PFSK-1 (cell line): ENCODE measurements around the gene ZMYND19.

ENCODE experiments used
- POLR2AphosphoS5 ChIP-seq: IDR thresholded peaks from 2 replicates; pipeline ENCODE4 v1.6.1; 2012; ENCODE audit warnings: low read depth, mild to moderate bottlenecking, control low read depth, low read length, moderate library complexity
- TAF1 ChIP-seq: IDR thresholded peaks from 2 replicates; pipeline ENCODE4 v1.6.1; 2012; ENCODE audit warnings: low read length, control low read depth, borderline replicate concordance; ENCODE audit not compliant: insufficient read depth
- TF ChIP-seq, protein P1 (sequence below), 2 experiments: IDR thresholded peaks; 2 replicates each; pipeline versions ENCODE4 v1.6.1 to v1.8.0; 2011 to 2012; ENCODE audit warnings: low read depth in 2 of 2, low read length in 2 of 2, control low read depth in 1 of 2, inconsistent platforms in 1 of 2, mild to moderate bottlenecking in 1 of 2, moderate library complexity in 1 of 2; ENCODE audit not compliant: insufficient read depth in 1 of 2

GRCh38 chr9:137552022-137552768, 38.1 kb downstream of the ZMYND19 start:
- TF ChIP-seq TAF1 (no peak), POLR2AphosphoS5 (no peak)
- TF ChIP-seq, protein P1, sequence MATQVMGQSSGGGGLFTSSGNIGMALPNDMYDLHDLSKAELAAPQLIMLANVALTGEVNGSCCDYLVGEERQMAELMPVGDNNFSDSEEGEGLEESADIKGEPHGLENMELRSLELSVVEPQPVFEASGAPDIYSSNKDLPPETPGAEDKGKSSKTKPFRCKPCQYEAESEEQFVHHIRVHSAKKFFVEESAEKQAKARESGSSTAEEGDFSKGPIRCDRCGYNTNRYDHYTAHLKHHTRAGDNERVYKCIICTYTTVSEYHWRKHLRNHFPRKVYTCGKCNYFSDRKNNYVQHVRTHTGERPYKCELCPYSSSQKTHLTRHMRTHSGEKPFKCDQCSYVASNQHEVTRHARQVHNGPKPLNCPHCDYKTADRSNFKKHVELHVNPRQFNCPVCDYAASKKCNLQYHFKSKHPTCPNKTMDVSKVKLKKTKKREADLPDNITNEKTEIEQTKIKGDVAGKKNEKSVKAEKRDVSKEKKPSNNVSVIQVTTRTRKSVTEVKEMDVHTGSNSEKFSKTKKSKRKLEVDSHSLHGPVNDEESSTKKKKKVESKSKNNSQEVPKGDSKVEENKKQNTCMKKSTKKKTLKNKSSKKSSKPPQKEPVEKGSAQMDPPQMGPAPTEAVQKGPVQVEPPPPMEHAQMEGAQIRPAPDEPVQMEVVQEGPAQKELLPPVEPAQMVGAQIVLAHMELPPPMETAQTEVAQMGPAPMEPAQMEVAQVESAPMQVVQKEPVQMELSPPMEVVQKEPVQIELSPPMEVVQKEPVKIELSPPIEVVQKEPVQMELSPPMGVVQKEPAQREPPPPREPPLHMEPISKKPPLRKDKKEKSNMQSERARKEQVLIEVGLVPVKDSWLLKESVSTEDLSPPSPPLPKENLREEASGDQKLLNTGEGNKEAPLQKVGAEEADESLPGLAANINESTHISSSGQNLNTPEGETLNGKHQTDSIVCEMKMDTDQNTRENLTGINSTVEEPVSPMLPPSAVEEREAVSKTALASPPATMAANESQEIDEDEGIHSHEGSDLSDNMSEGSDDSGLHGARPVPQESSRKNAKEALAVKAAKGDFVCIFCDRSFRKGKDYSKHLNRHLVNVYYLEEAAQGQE (IDR thresholded peaks at IDR 0.05; ENCODE audit: insufficient read depth in 1 of 2, low read depth in 2 of 2, low read length in 2 of 2) = no peak
